GM12872 (cell line): ENCODE data around the gene TJP1.

Source experiments
- CTCF ChIP-seq: IDR thresholded peaks from 3 replicates; pipeline ENCODE4 v1.5.1; 2011; ENCODE audit warnings: low read depth, mild to moderate bottlenecking, low read length, moderate library complexity; ENCODE audit not compliant: insufficient read depth

TJP1 gene

GRCh38 chr15:29665444-29666003, 156.7 kb downstream of the TJP1 start:
- TF ChIP-seq CTCF: no peak

GRCh38 chr15:29664406-29664805, 157.9 kb downstream of the TJP1 start:
- TF ChIP-seq CTCF: no peak

- TF ChIP-seq CTCF: no peak
Observed at GRCh38 chr15:29656636-29657475, 165.4 kb downstream of the TJP1 start.

- no peak for TF ChIP-seq CTCF
Observed at GRCh38 chr15:29652595-29652994, 169.7 kb downstream of the TJP1 start.

DNA sequence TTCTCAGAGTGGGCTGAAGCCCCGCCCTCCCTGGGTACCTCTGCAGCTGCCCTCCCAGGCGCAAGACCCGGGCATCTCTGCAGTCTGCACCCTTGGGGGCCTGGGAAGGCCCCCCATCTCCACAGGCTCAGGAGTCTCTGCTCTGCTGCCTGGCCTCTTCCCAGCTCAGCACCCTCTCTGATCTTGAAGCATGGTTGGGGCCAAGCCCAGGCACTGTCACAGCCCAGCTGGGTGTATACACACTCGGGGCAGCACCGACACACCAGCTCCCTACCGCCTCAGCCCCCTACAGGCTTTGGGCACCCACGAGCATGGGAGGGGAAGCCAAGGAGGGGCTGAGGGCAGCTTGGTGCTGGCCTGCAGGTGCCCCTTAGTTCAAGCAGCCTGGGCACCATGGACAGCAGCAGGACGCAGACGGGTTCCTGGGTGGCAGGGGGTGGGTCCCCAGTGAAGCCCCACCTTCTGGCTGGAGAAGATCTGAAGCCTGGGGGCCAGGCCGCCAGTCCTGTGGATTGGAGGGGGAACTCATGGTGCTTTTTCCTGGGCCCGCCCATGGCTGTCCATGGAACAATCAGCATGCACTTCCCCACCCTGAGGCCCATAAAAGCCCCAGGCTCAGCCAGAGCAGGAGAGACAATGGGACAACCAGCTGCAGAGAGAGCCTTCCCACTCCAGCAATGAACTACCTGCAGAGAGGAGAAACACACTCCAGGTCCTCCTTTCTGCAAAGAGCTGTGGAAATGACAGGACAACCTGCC, 170.6 kb downstream of the TJP1 start:
- TF ChIP-seq CTCF: no peak
